GM23338 (cell line): ENCODE measurements around the gene RXRB. TPM values are rescaled to one million over a fixed set of nuclear protein-coding genes. Genes with fewer than 3 reads are reported as not detected.
A peak's percentile ranks its signal among the peaks of the same experiment; 100 is the strongest.

Source experiments
- ATAC-seq: fragments of 200-7000 bp; cut with Tn5 transposase; 3 replicates; pipeline ENCODE4 v1.9.1; 2020
- DNase-seq: peaks from one replicate; pipeline ENCODE4 v3.0.0-alpha.2; 2015; ENCODE audit warnings: low spot score
- H2AFZ ChIP-seq: fragments of 200-600 bp; sonication (generic); 2 replicates; pipeline ENCODE4 v1.8.0; 2016; ENCODE audit warnings: antibody characterized with exemption, mild to moderate bottlenecking, moderate library complexity
- H3F3A ChIP-seq: fragments of 200-600 bp; sonication (generic); replicated peaks from 2 replicates; pipeline ENCODE4 v1.8.0; 2017; ENCODE audit warnings: antibody characterized with exemption, mixed run types, low read depth
- H3K27ac ChIP-seq: fragments of 200-600 bp; sonication (generic); 2 replicates; pipeline ENCODE4 v1.6.1; 2016; ENCODE audit warnings: low read depth
- H3K27me3 ChIP-seq: fragments of 200-600 bp; sonication (generic); 2 replicates; pipeline ENCODE4 v1.8.0; 2016; ENCODE audit warnings: mild to moderate bottlenecking, mixed run types, moderate library complexity; ENCODE audit not compliant: insufficient read depth
- H3K36me3 ChIP-seq: fragments of 200-600 bp; sonication (generic); 2 replicates; pipeline ENCODE4 v1.8.0; 2016; ENCODE audit warnings: mild to moderate bottlenecking; ENCODE audit not compliant: insufficient read depth
- H3K4me1 ChIP-seq: fragments of 200-600 bp; sonication (generic); 2 replicates; pipeline ENCODE4 v1.8.0; 2016; ENCODE audit warnings: mild to moderate bottlenecking, moderate library complexity; ENCODE audit not compliant: insufficient read depth
- H3K4me2 ChIP-seq: fragments of 200-600 bp; sonication (generic); 2 replicates; pipeline ENCODE4 v1.7.1; 2017; ENCODE audit warnings: mixed run types
- H3K4me3 ChIP-seq: fragments of 200-600 bp; sonication (generic); 2 replicates; pipeline ENCODE4 v1.6.1; 2016; ENCODE audit warnings: mixed run types
- H3K79me2 ChIP-seq: fragments of 200-600 bp; sonication (generic); replicated peaks from 2 replicates; pipeline ENCODE4 v1.8.0; 2017; ENCODE audit warnings: mild to moderate bottlenecking; ENCODE audit not compliant: insufficient read depth
- H3K9me2 ChIP-seq: fragments of 200-600 bp; sonication (generic); 2 replicates; pipeline ENCODE4 v1.8.0; 2017; ENCODE audit not compliant: insufficient read depth
- H4K20me1 ChIP-seq: fragments of 200-600 bp; sonication (generic); replicated peaks from 2 replicates; pipeline ENCODE4 v1.8.0; 2017; ENCODE audit warnings: mild to moderate bottlenecking; ENCODE audit not compliant: insufficient read depth
- H3K27ac Mint-ChIP-seq: 2 replicates; pipeline ENCODE4 v1.8.0; 2020; ENCODE audit warnings: inconsistent platforms, mild to moderate bottlenecking, moderate library complexity, mixed read lengths
- H3K27me3 Mint-ChIP-seq: 3 replicates; pipeline ENCODE4 v1.8.0; 2022; ENCODE audit warnings: low read depth, mild to moderate bottlenecking, moderate library complexity, mixed read lengths, inconsistent platforms; ENCODE audit not compliant: insufficient read depth, poor library complexity
- H3K36me3 Mint-ChIP-seq: 3 replicates; pipeline ENCODE4 v1.8.0; 2021; ENCODE audit warnings: low read depth, mild to moderate bottlenecking, inconsistent platforms, moderate library complexity, mixed read lengths
- H3K4me1 Mint-ChIP-seq: 3 replicates; pipeline ENCODE4 v1.8.0; 2020; ENCODE audit warnings: mild to moderate bottlenecking, inconsistent platforms, mixed read lengths
- H3K4me3 Mint-ChIP-seq: 3 replicates; pipeline ENCODE4 v1.8.0; 2021; ENCODE audit warnings: moderate library complexity, mild to moderate bottlenecking, inconsistent platforms, mixed read lengths
- H3K9me3 Mint-ChIP-seq: 3 replicates; pipeline ENCODE4 v1.8.0; 2020; ENCODE audit warnings: moderate library complexity, mild to moderate bottlenecking, inconsistent platforms, mixed read lengths
- CREB1 ChIP-seq: fragments of 250-450 bp; sonication (Bioruptor Pico); IDR thresholded peaks from 2 replicates; pipeline ENCODE4 v1.5.0; 2020; ENCODE audit warnings: low read depth, mild to moderate bottlenecking, moderate library complexity
- NANOG ChIP-seq: IDR thresholded peaks from 2 replicates; pipeline ENCODE4 v1.6.1; 2016; ENCODE audit warnings: antibody characterized with exemption, borderline replicate concordance
- POLR2AphosphoS5 ChIP-seq: IDR thresholded peaks from 2 replicates; pipeline ENCODE4 v1.6.1; 2016; ENCODE audit warnings: antibody characterized with exemption, low read depth
- STAT1 ChIP-seq: IDR thresholded peaks from one replicate; pipeline ENCODE4 v1.6.1; 2016; ENCODE audit warnings: antibody characterized with exemption; ENCODE audit not compliant: unreplicated experiment
- ZNF331 ChIP-seq: fragments of 250-450 bp; sonication (Bioruptor Pico); IDR thresholded peaks from 2 replicates; pipeline ENCODE4 v1.5.0; 2020; ENCODE audit warnings: low read depth, mild to moderate bottlenecking, moderate library complexity
- polyA plus RNA-seq: library from polyadenylated mRNA; unstranded; fragments of >200 nt; fragmentation: Nextera tagmentation; extraction: Ambion mirVana; gene quantifications from 2 replicates; pipeline ENCODE4 v1.2.1, GENCODE V29; 2016
- total RNA-seq: library from RNA; depleted of rRNA; stranded (reverse); fragments of >200 nt; shearing (Covaris generic); gene quantifications from 2 replicates; pipeline ENCODE4 v1.2.3, GENCODE V29; 2014
- TF ChIP-seq, protein P1 (sequence below): IDR thresholded peaks from 2 replicates; pipeline ENCODE4 v1.6.1; 2016; ENCODE audit warnings: antibody characterized with exemption
- TF ChIP-seq, protein P2 (sequence below), 2 experiments: fragments of 200-600 bp in 1 of 2; sonication (generic) in 1 of 2; conservative IDR thresholded peaks; 2 replicates each; pipeline versions ENCODE4 v1.5.1 to v1.6.1; 2016 to 2017; ENCODE audit warnings: antibody characterized with exemption in 2 of 2, low read depth in 2 of 2, mild to moderate bottlenecking in 2 of 2, moderate library complexity in 1 of 2
- TF ChIP-seq, protein P3 (sequence below): fragments of 250-450 bp; sonication (Bioruptor Pico); IDR thresholded peaks from 2 replicates; pipeline ENCODE4 v1.5.0; 2020; ENCODE audit warnings: mild to moderate bottlenecking, moderate library complexity
- TF ChIP-seq, protein P4 (sequence below): IDR thresholded peaks from one replicate; pipeline ENCODE4 v1.6.1; 2018; ENCODE audit warnings: antibody characterized with exemption; ENCODE audit not compliant: unreplicated experiment

The RXRB gene
- total and polyA plus RNA-seq, 2 experiments from 2014 or later: 6.9 to 11.6 TPM

DNA sequence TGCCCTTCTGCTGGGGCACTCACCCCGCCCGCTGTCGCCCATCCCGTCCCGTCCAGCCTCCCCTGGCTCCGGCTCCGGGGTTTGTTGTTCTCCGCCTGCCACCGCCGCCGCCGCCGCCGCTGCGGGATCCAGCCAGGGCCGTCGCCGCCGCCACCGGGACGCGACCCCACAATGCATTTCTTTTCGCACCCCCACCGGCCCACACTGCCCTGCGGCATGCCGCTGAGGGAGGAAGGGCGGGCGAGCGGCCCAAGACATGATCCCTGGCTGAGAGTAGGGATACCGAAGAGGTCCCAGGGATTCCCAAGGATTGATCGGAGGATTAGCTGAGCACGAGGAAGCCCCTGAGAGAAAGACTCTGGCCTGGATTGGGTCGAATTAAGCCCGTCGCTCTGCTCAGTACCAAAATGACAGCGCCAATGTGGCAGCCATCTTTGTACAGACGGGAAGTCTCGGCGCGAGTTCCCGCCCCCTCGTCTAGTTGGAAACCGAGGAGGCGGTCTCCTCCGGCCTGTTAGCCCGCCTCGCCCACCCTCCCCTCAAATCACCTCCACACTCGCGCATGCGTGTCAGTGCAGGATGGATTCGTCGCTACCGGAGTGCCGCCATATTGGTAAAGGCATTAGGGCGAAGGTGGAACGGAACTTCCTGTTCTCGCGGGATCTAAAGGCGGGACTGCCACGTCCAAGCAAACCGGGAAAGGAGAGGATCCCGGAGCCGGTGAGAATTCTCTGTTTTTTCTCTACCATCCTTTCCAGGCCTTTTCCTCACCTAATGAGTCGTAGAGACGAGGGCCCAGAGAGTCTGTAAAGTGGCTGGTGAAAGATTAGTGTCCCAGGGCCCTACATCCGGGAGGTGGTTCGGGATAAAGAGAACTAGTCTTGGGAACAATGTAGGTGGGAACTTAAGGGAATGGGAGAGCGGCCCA, at the start of gene RXRB, which contains the start of gene SLC39A7 (continued):
- TF ChIP-seq, protein P1, sequence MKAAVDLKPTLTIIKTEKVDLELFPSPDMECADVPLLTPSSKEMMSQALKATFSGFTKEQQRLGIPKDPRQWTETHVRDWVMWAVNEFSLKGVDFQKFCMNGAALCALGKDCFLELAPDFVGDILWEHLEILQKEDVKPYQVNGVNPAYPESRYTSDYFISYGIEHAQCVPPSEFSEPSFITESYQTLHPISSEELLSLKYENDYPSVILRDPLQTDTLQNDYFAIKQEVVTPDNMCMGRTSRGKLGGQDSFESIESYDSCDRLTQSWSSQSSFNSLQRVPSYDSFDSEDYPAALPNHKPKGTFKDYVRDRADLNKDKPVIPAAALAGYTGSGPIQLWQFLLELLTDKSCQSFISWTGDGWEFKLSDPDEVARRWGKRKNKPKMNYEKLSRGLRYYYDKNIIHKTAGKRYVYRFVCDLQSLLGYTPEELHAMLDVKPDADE: 0 out of 2 replicates have a peak, but pooled peaks have one; percentile 24

DNA sequence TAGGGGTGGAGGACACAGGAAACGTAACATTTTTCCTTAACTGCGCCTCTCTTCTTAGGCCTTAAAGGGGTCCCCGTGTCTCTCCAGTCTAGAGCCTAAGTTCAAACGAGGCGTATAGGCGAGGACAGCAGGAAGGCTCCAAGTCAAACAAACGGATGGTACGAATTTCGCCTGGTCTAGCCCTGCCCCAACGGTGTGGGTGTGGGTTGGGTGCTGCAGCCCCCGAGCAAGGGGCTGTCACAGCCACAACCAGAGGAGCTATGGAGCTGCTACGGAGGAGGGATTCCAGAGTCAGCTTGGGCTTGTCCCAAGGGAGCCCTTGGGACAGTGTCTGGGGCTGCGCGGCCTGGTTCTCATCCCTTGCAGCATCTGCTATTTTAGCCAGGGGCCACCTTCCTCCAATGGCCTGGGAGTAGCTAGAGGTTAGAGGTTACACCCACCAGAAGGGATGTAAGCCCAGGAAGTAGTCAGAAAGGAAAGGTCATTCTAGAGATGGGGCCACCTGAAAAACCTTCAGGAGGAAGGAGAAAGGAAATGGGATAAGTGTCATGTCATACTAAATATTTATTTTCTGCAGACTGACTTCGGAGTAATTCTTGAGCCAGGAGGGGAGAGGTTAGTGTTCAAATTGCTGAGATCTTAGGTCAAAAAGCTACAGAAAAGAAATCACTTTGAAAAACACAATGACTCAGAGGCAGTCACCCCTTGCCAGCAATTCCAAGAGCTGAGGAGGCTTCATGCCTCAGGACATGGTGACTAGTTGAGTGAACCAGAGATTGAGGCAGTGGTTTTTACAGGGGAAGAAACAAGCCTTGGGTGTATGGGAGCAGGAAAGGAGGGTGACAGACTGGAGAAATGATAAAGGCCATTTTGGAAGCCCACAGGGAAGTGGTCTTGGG, 49.5 kb upstream of the RXRB start:
- peak overlapping the region; percentile 77 for H3K27ac Mint-ChIP-seq
- Histone ChIP-seq H3K9me2 (no peaks in the 10 kb centered on the region), H3K79me2 (no peaks in the 10 kb centered on the region), H4K20me1 (no peaks in the 10 kb centered on the region), H3K4me3 (peak overlapping the region; percentile 68), H3K4me1 (peaks cover 12% of the 10 kb centered on the region), H2AFZ (peak overlapping the region; percentile 9; the same call in 1 of the 2 replicates), H3K27me3 (peaks cover 35% of the 10 kb centered on the region), H3K4me2 (peak overlapping the region; percentile 80), H3K36me3 (no peaks in the 10 kb centered on the region), H3F3A (peaks cover 10% of the 10 kb centered on the region; the same call in 1 of the 2 replicates), H3K27ac (no peak overlapping the region)
- peaks cover 19% of the 10 kb centered on the region for H3K4me1 Mint-ChIP-seq
- peak overlapping the region; percentile 82 for H3K4me3 Mint-ChIP-seq
- no peaks in the 10 kb centered on the region for H3K9me3 Mint-ChIP-seq
- DNase-seq (no peak), ATAC-seq (peak; percentile 8)
- H3K36me3 Mint-ChIP-seq: peaks cover 19% of the 10 kb centered on the region
- H3K27me3 Mint-ChIP-seq: peaks cover 15% of the 10 kb centered on the region
- TF ChIP-seq, protein P2, sequence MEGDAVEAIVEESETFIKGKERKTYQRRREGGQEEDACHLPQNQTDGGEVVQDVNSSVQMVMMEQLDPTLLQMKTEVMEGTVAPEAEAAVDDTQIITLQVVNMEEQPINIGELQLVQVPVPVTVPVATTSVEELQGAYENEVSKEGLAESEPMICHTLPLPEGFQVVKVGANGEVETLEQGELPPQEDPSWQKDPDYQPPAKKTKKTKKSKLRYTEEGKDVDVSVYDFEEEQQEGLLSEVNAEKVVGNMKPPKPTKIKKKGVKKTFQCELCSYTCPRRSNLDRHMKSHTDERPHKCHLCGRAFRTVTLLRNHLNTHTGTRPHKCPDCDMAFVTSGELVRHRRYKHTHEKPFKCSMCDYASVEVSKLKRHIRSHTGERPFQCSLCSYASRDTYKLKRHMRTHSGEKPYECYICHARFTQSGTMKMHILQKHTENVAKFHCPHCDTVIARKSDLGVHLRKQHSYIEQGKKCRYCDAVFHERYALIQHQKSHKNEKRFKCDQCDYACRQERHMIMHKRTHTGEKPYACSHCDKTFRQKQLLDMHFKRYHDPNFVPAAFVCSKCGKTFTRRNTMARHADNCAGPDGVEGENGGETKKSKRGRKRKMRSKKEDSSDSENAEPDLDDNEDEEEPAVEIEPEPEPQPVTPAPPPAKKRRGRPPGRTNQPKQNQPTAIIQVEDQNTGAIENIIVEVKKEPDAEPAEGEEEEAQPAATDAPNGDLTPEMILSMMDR (conservative IDR thresholded peaks at IDR 0.05; ENCODE audit: low read depth in 2 of 2): no peak
- TF ChIP-seq, protein P3, sequence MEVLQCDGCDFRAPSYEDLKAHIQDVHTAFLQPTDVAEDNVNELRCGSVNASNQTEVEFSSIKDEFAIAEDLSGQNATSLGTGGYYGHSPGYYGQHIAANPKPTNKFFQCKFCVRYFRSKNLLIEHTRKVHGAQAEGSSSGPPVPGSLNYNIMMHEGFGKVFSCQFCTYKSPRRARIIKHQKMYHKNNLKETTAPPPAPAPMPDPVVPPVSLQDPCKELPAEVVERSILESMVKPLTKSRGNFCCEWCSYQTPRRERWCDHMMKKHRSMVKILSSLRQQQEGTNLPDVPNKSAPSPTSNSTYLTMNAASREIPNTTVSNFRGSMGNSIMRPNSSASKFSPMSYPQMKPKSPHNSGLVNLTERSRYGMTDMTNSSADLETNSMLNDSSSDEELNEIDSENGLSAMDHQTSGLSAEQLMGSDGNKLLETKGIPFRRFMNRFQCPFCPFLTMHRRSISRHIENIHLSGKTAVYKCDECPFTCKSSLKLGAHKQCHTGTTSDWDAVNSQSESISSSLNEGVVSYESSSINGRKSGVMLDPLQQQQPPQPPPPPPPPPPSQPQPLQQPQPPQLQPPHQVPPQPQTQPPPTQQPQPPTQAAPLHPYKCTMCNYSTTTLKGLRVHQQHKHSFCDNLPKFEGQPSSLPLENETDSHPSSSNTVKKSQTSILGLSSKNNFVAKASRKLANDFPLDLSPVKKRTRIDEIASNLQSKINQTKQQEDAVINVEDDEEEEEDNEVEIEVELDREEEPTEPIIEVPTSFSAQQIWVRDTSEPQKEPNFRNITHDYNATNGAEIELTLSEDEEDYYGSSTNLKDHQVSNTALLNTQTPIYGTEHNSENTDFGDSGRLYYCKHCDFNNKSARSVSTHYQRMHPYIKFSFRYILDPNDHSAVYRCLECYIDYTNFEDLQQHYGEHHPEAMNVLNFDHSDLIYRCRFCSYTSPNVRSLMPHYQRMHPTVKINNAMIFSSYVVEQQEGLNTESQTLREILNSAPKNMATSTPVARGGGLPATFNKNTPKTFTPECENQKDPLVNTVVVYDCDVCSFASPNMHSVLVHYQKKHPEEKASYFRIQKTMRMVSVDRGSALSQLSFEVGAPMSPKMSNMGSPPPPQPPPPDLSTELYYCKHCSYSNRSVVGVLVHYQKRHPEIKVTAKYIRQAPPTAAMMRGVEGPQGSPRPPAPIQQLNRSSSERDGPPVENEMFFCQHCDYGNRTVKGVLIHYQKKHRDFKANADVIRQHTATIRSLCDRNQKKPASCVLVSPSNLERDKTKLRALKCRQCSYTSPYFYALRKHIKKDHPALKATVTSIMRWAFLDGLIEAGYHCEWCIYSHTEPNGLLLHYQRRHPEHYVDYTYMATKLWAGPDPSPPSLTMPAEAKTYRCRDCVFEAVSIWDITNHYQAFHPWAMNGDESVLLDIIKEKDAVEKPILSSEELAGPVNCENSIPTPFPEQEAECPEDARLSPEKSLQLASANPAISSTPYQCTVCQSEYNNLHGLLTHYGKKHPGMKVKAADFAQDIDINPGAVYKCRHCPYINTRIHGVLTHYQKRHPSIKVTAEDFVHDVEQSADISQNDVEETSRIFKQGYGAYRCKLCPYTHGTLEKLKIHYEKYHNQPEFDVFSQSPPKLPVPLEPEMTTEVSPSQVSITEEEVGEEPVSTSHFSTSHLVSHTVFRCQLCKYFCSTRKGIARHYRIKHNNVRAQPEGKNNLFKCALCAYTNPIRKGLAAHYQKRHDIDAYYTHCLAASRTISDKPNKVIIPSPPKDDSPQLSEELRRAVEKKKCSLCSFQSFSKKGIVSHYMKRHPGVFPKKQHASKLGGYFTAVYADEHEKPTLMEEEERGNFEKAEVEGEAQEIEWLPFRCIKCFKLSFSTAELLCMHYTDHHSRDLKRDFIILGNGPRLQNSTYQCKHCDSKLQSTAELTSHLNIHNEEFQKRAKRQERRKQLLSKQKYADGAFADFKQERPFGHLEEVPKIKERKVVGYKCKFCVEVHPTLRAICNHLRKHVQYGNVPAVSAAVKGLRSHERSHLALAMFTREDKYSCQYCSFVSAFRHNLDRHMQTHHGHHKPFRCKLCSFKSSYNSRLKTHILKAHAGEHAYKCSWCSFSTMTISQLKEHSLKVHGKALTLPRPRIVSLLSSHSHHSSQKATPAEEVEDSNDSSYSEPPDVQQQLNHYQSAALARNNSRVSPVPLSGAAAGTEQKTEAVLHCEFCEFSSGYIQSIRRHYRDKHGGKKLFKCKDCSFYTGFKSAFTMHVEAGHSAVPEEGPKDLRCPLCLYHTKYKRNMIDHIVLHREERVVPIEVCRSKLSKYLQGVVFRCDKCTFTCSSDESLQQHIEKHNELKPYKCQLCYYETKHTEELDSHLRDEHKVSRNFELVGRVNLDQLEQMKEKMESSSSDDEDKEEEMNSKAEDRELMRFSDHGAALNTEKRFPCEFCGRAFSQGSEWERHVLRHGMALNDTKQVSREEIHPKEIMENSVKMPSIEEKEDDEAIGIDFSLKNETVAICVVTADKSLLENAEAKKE (CRISPR knock-in tag): no peak
- TF ChIP-seq CREB1: no peak
- no peak for TF ChIP-seq NANOG
- no peak for TF ChIP-seq POLR2AphosphoS5
- no peak for TF ChIP-seq STAT1
- TF ChIP-seq ZNF331 (CRISPR knock-in tag): no peak
- TF ChIP-seq, protein P4, sequence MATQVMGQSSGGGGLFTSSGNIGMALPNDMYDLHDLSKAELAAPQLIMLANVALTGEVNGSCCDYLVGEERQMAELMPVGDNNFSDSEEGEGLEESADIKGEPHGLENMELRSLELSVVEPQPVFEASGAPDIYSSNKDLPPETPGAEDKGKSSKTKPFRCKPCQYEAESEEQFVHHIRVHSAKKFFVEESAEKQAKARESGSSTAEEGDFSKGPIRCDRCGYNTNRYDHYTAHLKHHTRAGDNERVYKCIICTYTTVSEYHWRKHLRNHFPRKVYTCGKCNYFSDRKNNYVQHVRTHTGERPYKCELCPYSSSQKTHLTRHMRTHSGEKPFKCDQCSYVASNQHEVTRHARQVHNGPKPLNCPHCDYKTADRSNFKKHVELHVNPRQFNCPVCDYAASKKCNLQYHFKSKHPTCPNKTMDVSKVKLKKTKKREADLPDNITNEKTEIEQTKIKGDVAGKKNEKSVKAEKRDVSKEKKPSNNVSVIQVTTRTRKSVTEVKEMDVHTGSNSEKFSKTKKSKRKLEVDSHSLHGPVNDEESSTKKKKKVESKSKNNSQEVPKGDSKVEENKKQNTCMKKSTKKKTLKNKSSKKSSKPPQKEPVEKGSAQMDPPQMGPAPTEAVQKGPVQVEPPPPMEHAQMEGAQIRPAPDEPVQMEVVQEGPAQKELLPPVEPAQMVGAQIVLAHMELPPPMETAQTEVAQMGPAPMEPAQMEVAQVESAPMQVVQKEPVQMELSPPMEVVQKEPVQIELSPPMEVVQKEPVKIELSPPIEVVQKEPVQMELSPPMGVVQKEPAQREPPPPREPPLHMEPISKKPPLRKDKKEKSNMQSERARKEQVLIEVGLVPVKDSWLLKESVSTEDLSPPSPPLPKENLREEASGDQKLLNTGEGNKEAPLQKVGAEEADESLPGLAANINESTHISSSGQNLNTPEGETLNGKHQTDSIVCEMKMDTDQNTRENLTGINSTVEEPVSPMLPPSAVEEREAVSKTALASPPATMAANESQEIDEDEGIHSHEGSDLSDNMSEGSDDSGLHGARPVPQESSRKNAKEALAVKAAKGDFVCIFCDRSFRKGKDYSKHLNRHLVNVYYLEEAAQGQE: no peak
